Left renal cortex interstitium (tissue), 4 donors: ENCODE measurements around the gene TMED9. TPM values are rescaled to one million over a fixed set of nuclear protein-coding genes. Genes with fewer than 3 reads are reported as not detected.
"Not testable (repeated sequence)": the region's sequence is repeated elsewhere in the genome, so short reads cannot be mapped to it uniquely, and the experiment has no call there.

Experiments used
- DNase-seq, 4 donors: peaks; one replicate each; pipeline ENCODE4 v3.0.0-alpha.2; 2013; ENCODE audit warnings: low read depth in 4 of 4, low spot score in 2 of 4, missing footprints in 1 of 4
- polyA plus RNA-seq, 4 donors: library from polyadenylated mRNA; unstranded; fragments of 120-200 nt; gene quantifications; one replicate each; pipeline ENCODE4 v1.2.1, GENCODE V29; 2013; ENCODE audit not compliant: insufficient read length in 4 of 4

The TMED9 gene
- 100 to 1,000 TPM; 150 to 185 (median 155) TPM for polyA plus RNA-seq

DNA sequence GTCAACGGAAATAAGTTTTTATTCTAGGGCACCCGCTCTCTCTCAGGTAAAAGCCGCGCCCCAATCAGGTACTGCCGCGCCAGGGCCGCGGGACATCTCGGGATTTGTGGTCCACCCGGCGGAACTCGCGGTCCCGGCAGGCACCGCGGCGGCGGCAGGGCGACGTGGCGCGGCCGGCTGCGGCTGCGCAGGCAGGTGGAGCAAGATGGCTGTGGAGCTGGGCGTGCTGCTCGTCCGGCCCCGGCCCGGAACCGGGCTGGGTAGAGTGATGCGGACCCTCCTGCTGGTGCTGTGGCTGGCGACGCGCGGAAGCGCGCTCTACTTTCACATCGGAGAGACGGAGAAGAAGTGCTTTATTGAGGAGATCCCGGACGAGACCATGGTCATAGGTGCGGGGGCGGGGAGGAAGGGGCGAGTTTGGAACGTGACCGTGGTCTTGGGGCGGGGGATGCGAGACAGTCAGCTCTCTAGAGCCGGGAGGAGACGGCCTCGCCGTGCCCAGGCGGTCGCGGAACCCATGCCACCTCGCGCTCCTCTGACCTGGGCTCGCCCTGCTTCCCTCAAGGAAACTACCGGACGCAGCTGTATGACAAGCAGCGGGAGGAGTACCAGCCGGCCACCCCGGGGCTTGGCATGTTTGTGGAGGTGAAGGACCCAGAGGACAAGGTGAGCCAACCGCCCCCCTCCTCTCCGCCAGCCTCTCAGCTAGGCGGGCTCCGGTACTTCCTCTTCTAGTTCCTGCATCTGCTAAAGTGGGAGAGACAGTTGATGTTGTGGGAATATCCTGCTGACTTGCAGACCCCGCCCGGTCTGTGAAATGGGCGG is at the start of gene TMED9:
TSS of gene TMED9 (plus strand) at position 194 of the 825 bp plus-strand sequence. CDS start at position 206, 12 bp downstream.
- DNase-seq = peak; percentile 36 to 77 (median 59)

DNA sequence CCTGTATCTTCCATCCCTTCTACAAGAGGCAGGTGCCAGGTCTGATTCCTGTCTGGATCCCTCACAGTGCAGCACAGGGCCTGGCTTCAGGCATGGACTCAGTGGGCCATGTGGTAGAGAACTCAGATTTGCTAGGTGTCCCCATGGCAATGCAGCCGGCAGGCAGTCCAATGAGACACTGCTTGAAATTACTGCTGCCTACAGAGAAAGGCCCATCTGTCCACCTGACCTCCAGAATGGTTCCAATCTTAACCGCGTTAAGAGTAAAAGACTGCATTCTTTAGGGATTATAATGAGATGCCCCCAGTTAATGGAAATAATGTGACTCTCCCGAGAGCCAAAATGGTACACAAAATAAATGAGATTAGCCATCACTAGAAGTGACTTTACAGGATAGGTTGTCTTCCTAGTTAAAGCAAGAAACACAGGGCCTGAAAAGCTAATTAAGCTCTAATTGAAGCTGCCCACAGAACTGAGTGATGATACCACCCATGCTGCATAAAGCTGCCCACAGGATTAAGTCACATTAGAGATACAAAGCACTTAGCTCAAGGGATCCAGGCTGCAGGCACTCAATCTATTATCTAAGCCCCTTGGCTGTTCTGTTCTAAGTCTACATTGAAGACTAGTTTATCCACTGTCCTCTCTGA is 49.1 kb upstream of the TMED9 start:
- DNase-seq = no peak

DNA sequence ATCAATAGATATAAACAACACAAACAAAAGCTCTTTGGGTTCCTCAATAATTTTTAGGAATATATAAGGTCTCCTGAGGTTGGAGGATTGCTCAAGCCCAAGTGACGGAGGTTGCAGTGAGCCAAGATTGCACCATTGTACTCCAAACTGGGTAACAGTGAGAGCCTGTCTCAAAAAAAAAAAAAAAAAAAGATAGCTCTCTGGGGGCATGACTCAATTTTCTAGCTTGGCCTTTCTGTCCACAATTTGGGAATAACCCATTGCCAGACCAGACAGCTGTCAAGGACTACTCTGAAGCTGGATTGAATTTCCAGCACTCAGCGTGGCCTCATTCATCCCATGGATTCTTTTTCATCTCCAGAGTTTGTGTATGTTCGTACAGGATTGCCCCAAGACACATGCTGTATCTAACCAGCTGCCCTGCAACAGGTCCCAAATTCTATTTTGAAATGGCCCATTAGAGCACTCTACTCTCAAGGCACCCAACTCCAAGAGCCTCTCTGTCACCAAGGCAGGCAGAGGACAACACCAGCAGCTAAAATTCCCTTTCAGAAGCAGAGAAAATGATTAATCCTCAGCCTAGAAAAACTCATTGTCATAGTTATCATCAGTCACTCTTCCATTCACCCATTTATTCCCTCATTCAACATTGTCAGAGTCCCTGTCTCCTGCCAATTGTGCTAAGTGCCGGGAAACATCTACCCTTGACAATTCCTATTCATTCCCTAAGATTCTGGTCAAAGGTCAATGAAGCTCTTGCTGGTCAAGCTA is 46.3 kb upstream of the TMED9 start:
- DNase-seq = no peak

DNA sequence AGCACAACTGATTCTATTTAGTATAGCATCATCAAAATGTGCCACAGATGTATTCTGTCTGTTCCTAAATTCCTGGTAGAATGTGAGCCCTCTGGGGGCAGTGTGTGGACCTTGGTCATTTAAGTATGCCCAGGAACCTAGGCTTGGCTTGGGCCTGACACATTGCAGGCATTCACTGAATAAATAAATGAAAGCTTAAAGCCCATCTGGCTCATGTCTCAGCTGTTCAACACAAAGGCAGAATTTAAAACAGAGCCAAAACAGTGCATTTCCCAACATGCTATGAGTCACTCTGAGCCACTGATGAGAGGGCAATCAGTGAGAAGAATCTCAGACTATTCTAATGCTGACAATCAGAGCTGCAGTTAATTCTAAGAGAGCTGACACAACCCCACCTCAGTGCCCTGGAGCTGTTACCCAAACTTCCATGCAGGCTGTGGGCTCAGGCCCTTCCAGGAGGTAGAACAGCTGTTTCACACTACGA is 45.7 kb upstream of the TMED9 start:
- no peak for DNase-seq

DNA sequence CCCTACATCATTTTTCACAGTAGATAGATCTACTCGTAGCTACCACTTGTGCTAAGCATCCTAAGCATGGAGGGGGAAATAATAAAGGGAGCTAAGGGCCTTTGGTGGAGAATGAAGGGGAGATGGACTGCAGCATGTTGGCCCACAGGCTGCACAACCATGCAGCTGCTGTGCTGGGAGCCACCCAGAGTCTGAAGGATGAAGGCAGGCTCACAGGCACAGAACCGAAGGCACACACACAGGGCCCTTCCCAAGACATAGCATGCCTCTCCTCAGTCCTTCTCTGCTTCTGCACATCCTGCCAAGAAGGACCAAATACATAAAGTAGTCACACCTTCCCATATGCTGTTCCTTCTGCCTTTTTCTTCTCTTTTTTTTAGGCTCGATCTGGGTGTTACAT is 44.3 kb upstream of the TMED9 start:
- DNase-seq = no peak

DNA sequence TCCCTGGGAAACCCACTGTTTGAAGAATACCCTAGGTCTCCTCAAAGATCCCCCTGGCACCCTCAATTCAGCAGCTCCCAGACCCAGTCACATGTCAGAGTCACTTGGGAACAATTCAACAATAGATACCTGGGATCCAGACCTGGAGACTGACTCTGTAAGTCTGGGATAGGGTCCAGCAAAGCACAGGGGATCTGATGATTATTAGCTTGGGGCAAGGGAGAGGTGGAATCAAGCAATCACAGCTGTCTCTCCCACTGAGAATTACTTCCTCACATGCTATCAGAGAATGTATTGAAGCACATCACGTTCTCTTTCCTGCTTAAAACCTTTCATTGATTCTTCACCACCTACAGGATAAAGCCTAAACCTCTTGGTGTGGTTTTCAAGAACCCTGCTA is 43.5 kb upstream of the TMED9 start:
- no peak for DNase-seq

GRCh38 chr5:177550122-177550521 is 41.9 kb upstream of the TMED9 start:
- DNase-seq = no peak

DNA sequence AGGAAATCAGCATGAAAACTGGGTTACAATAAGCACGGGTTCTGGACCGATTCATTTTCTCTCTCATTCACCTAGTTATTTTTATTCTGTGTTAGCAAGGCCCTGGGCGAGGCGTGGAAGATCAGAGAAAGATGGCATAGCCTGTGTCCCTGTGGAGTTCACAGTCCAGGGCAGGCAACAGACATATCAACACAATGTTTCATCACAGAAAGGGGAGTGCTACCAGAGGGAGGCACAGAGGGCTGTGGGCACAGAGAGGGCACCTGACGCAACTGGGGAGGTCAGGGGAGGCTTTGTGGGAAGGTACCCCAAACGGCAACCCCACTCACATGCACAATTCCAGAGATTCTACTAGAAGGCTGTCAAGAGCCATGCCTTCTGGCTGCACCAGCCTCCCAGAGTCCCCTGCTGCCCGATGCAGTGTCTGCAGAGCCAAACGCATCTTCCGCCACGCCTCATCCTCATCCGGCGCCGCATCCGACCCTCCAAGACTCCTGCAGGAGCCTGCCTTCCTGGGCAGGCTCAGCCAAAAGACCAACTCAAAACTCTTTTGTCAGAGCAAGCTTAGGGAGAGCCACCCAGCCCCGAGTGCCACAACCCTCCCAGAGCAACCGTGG is 39.1 kb upstream of the TMED9 start:
- DNase-seq = no peak

GRCh38 chr5:177553671-177554429 is 38.2 kb upstream of the TMED9 start:
- DNase-seq = no peak

DNA sequence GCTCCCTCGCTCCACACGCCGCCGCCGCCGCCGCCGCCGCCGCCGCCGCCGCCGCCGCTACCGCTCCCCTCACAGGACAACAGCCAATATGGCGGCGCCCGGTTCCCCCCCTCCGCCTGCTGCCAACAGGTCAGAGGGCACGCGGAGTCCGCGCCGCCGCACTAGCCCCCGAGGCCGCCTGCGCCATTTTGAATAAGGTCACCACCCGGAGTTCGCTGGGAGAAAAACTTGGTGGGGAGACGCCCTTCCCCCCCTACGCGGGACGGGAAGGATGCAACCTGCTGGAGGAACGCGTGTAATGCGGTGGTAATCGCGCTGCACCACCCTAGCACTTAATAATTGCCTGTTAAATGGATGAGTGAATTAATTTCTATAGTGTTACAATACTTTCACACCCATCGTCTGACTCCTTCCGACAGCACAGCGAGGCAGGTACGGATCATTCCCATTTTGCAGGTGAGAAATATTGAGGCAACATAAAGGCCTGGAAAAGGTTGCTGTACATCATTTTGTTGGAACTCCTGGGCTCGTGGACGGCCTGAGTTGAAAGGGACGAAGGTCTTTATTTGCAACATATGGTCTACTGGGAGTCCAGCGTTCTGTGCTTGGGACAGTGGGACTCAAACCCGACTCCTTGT is 37.4 kb upstream of the TMED9 start, which contains the start of gene FAM193B:
TSS of gene FAM193B (minus strand) at position 90 of the 638 bp plus-strand sequence. CDS start 105 bp downstream, outside the sequence.
- DNase-seq = peak; percentile 53 to 84 (median 77)

DNA sequence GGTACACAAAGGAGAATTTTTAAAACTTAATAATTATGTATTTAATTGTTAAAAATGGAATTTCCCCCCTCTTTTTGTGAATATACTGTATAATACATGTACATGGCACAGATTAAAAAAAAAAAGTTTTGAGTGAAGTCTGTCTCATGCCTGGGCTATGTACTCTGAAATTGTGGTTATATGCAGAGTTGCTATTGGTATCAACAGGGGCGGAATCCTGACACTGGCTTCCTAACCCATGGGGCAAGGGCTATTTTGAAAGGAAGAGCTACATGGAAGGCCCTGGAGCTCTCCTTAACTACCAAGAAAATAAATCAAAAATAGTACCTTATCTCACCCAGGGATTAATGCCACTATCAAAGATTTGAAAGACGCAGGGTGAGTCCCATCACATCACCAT is 36.8 kb upstream of the TMED9 start:
- no peak for DNase-seq

DNA sequence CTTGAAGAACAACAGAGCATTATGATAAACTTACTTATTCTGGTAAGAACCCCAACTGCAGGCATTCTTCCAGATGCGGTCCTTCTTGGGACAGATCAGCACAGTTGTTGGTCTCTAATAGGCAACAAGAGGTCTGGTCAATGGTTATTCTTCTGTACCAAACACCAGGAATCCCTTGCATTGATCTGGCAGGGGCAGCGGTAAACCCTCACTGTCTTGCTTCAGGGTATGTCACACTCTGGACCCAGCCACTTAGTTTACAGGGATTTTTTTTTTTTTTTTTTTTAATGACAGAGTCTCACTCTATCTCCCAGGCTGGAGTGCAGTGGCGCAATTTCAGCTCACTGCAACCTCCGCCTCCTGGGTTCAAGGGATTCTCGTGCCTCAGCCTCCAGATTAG is 36.3 kb upstream of the TMED9 start:
- DNase-seq = no peak

- no peak for DNase-seq
Measured at GRCh38 chr5:177557041-177557647, 34.9 kb upstream of the TMED9 start.

DNA sequence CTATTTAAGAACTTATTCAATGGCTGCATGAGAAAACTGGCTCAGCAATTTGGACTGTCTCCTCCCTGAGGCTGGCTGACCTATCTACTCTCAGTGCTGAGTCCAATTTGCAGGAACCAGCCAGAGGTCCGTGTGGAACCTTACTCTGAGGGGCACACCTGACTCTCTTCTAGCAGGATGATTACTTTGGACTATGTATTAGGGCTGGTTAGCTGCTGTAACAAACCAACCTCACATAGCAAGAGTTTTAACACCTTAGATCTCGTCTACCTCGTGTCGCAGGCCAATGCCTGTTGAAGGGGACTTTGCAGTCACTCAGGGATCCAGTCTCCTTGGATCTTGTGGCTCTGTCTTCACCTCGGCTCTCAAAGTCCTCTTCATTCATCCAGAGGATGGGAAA is 34.2 kb upstream of the TMED9 start:
- DNase-seq = no peak

GRCh38 chr5:177559446-177559941 is 32.5 kb upstream of the TMED9 start:
- DNase-seq = not testable (repeated sequence)

GRCh38 chr5:177565046-177565445 is 27.0 kb upstream of the TMED9 start:
- DNase-seq = no peak

DNA sequence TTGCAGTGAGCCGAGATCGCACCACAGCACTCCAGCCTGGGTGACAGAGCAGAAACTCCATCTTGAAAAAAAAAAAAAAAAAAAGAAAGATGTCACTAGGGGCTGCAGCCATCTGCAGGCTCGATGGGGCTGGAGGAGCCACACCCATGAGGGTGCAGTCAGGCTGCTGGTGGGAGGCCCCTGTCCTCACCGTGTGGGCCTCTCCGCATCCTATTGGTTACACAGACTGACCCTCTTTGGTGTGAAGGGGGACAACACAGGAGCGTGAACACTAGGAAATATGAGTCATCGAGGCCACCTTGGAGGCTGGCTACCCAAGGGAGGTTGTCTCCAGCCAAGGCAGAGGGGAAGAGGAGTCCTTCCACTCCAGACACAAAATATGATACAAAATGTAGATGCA is 23.7 kb upstream of the TMED9 start:
- DNase-seq = no peak

- DNase-seq = no peak
Measured at GRCh38 chr5:177569894-177570293, 22.1 kb upstream of the TMED9 start.

GRCh38 chr5:177575488-177575887 is 16.5 kb upstream of the TMED9 start:
- no peak for DNase-seq
